Uterus (tissue), 2 donors: Measurements from ENCODE around the gene GSK3A.

ENCODE experiments used
- POLR2A ChIP-seq, 2 donors: fragments of 450-650 bp; IDR thresholded peaks; one replicate each; pipeline ENCODE4 v1.6.1; 2016; ENCODE audit warnings: antibody characterized with exemption in 2 of 2, mild to moderate bottlenecking in 1 of 2, moderate library complexity in 1 of 2
- TF ChIP-seq, protein P1 (sequence below), 4 experiments: fragments of 200-600 bp in 2 of 4; fragments of 450-650 bp in 2 of 4; sonication (generic) in 2 of 4; IDR thresholded peaks; one replicate each; pipeline ENCODE4 v1.5.1; 2016 to 2019; ENCODE audit warnings: antibody characterized with exemption in 4 of 4, mild to moderate bottlenecking in 2 of 4, moderate library complexity in 1 of 4

- TF ChIP-seq, protein P1, sequence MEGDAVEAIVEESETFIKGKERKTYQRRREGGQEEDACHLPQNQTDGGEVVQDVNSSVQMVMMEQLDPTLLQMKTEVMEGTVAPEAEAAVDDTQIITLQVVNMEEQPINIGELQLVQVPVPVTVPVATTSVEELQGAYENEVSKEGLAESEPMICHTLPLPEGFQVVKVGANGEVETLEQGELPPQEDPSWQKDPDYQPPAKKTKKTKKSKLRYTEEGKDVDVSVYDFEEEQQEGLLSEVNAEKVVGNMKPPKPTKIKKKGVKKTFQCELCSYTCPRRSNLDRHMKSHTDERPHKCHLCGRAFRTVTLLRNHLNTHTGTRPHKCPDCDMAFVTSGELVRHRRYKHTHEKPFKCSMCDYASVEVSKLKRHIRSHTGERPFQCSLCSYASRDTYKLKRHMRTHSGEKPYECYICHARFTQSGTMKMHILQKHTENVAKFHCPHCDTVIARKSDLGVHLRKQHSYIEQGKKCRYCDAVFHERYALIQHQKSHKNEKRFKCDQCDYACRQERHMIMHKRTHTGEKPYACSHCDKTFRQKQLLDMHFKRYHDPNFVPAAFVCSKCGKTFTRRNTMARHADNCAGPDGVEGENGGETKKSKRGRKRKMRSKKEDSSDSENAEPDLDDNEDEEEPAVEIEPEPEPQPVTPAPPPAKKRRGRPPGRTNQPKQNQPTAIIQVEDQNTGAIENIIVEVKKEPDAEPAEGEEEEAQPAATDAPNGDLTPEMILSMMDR (IDR thresholded peaks at IDR 0.05) = no peak
- no peak for TF ChIP-seq POLR2A (IDR thresholded peaks at IDR 0.05)
Observed at GRCh38 chr19:42208612-42209011, 33.8 kb downstream of the GSK3A start.
